Left kidney (tissue), 2 donors: ENCODE measurements around the gene GATD1. TPM values are rescaled to one million over a fixed set of nuclear protein-coding genes. Genes with fewer than 3 reads are reported as not detected.

Source experiments
- DNase-seq: peaks from one replicate; pipeline ENCODE4 v3.0.0-alpha.2; 2013
- polyA plus RNA-seq: library from polyadenylated mRNA; unstranded; fragments of 120-200 nt; gene quantifications from one replicate; pipeline ENCODE4 v1.2.1, GENCODE V29; 2013; ENCODE audit not compliant: insufficient read length

Gene GATD1
- polyA plus RNA-seq, 1 donor = 65.7 TPM

DNA sequence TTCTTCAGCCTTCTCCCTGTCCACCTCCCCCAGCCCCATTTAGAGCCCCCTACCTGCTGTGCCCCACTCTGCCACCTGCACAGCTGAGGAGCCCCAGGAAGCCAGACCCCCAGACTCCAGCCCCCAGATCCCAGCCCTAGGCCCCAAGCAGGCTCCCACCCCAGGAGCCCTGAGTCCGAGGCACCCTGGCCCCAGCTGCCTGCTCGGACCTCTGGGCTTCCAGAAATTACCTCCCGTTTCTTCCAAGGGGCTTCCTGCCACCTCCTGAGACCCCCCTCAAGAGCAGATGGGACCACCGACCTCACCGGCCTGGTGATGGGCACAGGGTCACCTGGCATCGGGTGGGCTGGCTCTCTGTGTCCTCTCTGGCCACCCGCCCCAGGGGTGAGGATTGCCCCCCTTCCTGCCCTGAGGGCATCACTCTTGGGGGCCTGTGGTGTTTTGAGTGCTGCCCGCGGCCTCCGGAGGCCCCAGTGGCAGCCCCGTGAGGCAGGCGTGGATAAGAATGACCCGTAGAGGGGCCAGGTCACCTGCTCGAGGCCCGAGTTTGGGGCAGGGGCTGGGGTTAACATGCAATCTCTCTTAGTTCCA is 48.3 kb downstream of the GATD1 start:
- no peak for DNase-seq

DNA sequence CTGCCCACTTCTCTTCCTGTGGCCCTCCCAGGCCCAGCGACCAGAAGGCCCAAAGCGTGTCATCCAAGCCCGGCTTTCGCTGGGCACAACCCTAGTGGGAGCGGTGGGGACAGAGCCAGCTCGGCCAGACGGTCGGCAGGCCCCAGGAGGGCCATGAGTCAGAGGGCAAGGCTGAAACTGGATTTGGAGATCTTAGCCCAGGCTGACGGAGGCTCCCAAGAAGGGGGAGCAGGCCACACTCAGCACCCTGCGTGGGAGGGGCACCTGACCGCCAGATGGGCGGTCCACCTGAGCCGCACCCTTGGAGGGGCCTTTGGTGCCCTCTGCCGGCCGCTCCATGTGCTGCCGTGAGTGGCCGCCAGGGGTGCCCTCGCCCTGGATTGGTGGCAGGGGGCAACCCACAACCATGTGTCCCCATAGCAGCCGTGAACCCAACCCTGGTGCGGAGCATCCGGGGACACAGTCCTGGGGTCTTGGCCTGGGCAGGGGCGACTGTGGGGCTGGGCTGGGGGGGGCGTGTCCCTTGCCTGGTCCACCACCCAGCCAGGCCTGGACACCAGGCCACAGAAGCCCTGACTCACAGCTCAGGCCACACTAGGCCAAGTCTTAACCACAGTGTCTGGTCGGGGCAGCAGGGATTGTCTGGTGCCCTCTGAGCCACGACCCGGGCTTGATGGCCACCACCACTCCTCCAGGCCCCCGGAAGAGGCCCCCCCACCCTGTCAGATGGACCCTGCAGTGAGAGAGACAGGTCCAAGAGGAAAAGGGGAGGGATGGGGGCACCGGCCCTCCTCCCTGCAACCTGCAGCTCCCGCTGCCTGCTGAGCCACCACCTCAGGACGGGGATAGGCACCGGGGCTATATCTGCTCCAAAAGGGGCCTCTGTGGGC is 49.2 kb downstream of the GATD1 start:
- peak; percentile 77 for DNase-seq

DNA sequence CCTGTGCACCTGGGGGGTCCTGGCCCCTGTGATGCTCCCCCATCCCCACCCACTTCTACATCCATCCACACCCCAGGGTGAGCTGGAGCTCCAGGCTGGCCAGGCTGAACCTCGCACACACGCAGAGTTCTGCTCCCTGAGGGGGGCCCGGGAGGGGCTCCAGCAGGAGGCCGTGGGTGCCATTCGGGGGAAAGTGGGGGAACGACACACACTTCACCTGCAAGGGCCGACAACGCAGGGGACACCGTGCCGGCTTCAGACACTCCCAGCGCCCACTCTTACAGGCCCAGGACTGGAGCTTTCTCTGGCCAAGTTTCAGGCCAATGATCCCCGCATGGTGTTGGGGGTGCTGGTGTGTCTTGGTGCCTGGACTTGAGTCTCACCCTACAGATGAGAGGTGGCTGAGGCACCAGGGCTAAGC is 50.0 kb downstream of the GATD1 start:
- no peak for DNase-seq

DNA sequence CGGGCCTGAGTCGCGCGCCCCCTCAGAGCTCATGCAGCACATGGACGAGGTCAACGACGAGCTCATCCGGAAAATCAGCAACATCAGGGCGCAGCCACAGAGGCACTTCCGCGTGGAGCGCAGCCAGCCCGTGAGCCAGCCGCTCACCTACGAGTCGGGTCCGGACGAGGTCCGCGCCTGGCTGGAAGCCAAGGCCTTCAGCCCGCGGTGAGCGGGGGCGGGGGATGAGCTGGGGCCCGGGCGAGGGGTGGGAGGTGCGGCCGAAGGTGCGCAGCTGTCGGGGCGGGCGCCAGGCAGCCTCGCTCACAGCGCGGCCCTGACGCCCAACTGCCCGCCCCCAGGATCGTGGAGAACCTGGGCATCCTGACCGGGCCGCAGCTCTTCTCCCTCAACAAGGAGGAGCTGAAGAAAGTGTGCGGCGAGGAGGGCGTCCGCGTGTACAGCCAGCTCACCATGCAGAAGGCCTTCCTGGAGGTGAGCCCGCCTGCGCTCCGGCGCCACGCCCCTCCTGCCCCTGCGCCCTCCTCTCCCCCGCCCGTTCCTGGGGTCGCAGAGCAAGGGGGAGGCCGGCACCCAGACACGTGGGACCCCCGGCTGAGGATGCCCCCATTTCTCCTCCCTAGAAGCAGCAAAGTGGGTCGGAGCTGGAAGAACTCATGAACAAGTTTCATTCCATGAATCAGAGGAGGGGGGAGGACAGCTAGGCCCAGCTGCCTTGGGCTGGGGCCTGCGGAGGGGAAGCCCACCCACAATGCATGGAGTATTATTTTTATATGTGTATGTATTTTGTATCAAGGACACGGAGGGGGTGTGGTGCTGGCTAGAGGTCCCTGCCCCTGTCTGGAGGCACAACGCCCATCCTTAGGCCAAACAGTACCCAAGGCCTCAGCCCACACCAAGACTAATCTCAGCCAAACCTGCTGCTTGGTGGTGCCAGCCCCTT is 50.7 kb downstream of the GATD1 start:
- DNase-seq = no peak

DNA sequence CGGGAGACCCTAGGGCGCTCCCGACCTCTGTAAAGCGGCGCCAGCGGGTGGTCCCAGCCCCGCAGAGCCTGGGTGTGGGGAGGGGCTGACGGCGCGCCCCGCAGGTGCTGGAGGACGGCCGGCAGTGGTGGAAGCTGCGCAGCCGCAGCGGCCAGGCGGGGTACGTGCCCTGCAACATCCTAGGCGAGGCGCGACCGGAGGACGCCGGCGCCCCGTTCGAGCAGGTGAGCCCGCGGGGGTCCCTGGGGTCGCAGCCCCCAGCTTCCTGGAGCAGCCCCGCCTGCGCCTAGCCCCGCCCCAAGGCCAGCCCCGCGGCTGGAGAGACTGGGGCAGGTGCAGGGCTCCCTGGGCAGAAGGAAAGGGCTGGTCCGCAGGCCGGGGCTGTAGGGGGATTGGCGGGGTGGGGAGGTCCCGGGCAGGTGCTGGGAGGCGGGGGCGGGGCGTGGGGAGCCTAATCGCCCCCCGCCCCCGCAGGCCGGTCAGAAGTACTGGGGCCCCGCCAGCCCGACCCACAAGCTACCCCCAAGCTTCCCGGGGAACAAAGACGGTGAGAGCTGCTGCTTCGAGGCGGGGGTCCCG is 51.6 kb downstream of the GATD1 start:
- DNase-seq = no peak

DNA sequence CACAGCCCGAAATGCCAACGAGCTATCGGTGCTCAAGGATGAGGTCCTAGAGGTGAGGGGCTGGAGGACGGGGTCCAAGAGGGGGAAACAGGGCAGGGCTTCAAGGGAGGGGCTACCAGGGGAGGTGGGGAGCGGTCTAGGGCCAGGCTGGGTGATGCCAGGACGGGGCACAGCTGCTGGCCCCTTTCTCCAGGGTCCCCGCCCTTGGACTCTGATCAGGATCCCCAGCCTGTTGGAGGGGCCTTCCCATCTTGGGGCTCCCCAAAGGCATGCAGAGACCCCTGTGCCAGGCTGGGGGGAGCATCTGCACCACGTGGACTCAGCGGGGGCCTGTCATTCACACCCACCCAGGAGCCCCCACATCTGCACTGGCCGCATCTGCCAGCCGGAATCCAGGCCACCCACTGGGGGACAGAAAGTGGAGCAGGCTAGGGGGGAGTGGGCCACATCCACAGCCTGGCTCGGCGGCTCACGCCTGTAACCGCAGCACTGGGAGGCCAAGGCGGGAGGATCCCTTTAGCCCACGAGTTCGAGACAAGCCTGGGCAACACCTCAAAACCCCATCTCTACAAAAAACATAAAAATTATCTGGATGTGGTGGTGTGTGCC is 52.4 kb downstream of the GATD1 start:
- DNase-seq = no peak

DNA sequence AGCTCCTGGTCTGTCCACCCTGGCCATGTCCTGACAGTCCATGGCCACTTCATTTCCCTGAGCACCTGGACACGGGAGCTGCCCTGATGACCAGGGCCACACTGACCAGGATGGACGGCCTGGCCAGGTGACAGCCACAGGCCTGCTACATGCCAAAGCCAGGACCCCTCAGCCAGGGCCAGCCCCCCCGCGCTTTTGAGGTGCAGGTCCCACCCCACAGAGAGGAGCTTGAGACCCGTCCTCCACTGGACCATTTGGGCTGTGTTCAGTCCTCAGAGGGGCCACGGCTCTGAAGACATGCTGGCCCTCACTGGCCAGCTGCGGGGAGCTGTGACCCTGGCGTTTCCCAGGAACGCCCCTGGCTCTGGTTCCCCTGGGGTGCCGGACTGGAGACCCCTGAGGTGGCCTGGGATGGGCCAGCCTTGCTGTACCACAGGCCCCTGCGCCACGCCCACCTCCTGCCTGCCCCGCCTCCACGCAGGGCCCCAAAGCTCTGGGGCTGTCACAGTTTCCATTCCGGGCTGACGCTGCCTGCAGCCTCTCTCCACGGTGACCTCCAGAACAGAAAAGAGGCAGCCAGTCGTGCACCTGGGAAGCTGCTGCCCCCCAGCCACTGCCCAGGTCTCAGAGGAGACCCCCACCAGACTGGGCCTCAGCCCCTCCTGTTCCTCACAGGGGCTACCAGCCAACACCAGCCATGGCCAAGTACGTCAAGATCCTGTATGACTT is 53.1 kb downstream of the GATD1 start:
- DNase-seq = no peak

DNA sequence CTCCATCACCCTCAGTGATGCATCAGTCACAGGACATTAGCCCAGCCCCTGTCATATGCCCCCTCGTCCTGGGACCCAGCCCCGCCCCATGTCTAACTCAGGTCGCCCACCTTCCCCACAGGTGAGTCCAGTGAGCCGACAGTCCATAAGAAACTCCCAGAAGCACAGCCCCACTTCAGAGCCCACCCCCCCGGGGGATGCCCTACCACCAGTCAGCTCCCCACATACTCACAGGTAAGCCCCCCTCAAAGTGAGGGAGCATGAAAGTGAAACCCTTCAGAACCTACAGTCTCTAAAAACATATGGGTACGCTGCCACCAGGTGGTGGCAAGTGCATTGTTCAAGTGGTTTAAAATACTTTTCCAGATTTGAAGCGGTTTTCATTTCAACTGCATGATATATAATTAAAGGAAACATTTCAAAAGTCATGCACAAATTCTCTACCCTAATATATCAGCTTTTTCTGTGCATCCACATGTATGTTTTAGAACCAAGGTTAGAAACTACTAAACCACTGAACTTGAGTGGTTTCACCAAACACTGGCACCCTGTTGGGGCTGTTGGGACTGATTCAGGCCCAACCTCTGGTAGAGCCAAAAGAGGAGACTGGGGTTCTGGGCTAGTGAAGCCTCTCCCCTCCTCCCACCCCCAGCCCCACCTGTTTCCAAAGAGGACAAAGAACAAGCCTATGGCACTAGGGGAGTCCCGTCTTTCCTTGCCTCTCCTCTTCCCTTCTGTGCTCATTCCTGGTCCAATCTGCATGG is 54.0 kb downstream of the GATD1 start:
- DNase-seq = no peak

DNA sequence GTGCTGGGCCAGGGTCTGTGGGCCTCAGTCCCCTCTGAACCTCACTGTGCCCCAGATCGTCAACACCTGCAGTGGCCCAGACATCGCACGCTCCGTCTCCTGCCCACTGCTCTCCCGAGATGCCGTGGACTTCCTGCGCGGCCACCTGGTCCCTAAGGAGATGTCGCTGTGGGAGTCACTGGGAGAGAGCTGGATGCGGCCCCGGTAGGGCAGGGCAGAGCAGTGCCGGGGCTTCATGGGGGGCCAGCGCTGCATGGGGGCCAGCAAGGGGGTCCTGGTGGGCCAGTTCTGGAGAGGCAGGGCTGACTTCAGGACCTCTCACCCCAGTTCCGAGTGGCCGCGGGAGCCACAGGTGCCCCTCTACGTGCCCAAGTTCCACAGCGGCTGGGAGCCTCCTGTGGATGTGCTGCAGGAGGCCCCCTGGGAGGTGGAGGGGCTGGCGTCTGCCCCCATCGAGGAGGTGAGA is 54.9 kb downstream of the GATD1 start:
- DNase-seq = no peak

DNA sequence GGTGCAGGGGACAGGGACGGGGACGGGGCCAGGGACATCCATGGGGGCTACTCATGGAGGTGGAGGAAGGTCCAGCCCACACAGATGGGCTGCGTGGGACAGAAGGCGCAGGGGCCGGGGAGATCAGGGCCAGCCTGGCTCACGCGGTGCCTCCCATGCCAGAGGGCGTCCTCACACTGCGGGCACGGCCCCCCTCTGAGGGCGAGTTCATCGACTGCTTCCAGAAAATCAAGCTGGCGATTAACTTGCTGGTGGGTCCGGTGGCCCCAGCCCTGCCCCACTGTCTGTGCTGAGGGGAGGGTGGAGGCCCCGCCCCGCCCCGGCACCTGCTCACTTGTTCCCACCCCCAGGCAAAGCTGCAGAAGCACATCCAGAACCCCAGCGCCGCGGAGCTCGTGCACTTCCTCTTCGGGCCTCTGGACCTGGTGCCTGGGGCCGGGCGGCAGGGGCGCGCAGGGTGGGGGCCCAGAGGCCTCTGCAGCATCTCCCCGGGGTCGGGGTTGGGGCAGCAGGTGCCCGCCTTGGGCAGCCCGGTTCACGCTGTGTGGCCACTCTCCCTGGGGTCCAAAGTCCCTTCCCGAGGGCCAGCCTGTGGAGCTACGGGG is 55.4 kb downstream of the GATD1 start:
- no peak for DNase-seq

DNA sequence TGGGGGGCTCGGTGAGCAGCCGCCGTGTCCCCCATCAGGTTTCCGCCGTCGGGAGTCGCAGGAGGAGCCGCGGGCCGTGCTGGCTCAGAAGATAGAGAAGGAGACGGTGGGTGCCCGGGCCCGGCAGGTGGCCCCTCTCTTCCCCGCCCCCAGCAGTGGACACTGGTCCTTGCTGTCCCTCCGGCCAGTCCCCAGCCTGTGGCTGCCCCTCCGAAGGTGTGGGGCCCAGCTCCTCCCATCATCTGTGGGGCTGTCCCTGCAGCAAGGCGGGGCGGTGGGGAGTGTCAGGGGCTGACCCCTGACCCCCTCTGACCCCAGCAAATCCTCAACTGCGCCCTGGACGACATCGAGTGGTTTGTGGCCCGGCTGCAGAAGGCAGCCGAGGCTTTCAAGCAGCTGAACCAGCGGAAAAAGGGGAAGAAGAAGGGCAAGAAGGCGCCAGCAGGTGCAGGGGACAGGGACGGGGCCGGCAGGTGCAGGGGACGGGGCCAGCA is 56.0 kb downstream of the GATD1 start:
- DNase-seq = no peak

DNA sequence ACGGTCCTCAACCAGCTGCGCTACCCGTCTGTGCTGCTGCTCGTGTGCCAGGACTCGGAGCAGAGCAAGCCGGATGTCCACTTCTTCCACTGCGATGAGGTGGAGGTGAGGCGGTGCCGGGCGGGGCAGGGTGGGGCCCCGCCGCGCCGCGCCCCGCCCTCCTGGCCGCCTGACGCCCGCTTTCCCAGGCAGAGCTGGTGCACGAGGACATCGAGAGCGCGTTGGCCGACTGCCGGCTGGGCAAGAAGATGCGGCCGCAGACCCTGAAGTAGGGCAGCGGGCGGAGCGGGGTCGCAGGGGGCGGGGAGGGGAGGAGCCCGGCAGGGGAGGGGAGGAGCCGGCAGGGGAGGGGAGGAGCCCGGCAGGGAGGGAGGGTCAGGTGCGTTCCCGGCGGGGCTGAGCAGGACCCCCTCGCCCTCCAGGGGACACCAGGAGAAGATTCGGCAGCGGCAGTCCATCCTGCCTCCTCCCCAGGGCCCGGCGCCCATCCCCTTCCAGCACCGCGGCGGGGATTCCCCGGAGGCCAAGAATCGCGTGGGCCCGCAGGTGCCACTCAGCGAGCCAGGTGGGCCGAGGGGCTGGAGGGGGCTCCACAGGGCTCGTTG is 56.5 kb downstream of the GATD1 start:
- no peak for DNase-seq

DNA sequence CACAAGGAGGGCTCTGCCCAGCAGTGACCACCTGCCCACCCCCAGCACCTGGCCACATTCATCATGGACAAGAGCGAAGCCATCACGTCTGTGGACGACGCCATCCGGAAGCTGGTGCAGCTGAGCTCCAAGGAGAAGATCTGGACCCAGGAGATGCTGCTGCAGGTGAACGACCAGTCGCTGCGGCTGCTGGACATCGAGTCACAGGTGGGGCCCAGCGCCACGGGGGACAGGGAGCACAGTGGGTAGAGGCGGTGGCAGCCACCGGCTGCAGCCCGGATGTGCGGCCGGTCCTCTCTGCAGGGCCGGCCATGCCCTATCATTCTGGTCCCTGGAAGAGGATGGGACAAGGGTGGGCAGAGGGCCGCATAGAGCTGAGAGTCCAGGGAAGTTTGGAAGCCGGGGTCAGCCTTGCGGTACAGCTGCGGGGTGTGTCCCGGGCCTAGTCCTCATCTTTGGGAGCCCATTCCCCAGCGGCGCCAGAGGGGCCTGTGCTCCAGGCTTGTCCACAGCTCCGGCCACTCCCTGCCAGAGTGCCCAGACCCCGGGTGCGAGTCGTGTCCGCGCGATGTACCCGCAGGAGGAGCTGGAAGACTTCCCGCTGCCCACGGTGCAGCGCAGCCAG is 57.2 kb downstream of the GATD1 start:
- no peak for DNase-seq

DNA sequence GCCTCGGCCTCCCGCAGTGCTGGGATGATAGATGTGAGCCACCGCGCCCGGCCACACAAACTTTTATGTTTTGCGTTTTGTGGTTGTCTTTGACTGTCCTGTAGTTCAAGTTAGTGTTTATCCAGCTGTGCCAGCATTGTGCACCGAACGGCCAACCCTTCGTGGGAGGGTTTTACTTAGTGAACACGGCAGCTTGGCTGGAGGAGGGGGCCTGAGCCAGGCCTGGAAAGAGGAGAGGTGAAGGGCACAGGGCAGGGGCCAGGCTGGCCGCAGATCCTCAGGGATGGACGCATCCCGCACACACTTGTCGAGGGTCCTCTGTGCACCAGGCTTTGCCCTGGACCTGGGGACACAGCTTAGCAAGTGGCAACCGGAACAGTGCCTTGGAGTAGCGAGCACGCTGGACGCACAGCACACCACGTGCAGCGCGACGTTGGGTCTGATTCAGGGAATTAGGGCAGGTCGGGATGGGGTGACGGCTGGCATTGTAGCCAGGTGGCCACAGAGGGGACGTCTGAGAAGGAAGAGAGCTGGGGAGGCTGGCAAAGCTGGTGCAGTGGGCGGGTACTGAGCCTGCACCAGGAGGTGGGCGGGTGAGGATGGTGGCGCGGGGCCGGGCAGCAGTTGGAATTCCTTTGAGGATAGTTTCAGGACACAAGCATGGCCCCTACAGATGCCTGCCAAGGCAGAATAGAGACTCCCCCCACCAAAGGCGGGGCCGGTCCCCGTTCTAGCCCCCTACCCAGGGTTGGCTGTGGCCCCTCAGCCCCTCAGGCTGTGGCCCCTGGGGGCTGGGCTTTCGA is 57.9 kb downstream of the GATD1 start:
- DNase-seq = no peak
